Renal cortical epithelial cell (primary cell): Measurements from ENCODE around the gene RNPS1. TPM values are rescaled to one million over a fixed set of nuclear protein-coding genes. Genes with fewer than 3 reads are reported as not detected.
"Not testable (repeated sequence)": the region's sequence is repeated elsewhere in the genome, so short reads cannot be mapped to it uniquely, and the experiment has no call there.

Source experiments
- DNase-seq: peaks from one replicate; pipeline ENCODE4 v3.0.0-alpha.2; 2011; ENCODE audit warnings: low read depth
- total RNA-seq: library from RNA; depleted of rRNA; stranded (reverse); fragments of >200 nt; gene quantifications from 2 replicates; pipeline ENCODE4 v1.2.3, GENCODE V29; 2014

Gene RNPS1
- total RNA-seq, 1 donor from 2014 or later = 94.4 TPM

GRCh38 chr16:2282866-2283555, 15.1 kb upstream of the RNPS1 start:
- no peak for DNase-seq

- DNase-seq = no peak
Observed at GRCh38 chr16:2282262-2282661, 14.3 kb upstream of the RNPS1 start.

GRCh38 chr16:2280981-2281542, 13.1 kb upstream of the RNPS1 start:
- no peak for DNase-seq

- no peak for DNase-seq
Observed at GRCh38 chr16:2280461-2280860, 12.5 kb upstream of the RNPS1 start.

- DNase-seq = no peak
Observed at GRCh38 chr16:2278956-2279800, 11.3 kb upstream of the RNPS1 start.

GRCh38 chr16:2278272-2278608, 10.3 kb upstream of the RNPS1 start:
- no peak for DNase-seq

GRCh38 chr16:2277466-2278271, 9.7 kb upstream of the RNPS1 start:
- DNase-seq = no peak

GRCh38 chr16:2276368-2277195, 8.7 kb upstream of the RNPS1 start:
- no peak for DNase-seq

- DNase-seq = no peak
Observed at GRCh38 chr16:2275476-2276367, 7.8 kb upstream of the RNPS1 start.

- no peak for DNase-seq
Observed at GRCh38 chr16:2273931-2274330, 6.0 kb upstream of the RNPS1 start.

GRCh38 chr16:2273484-2273883, 5.6 kb upstream of the RNPS1 start:
- DNase-seq = no peak

- DNase-seq = no peak
Observed at GRCh38 chr16:2271848-2272461, 4.0 kb upstream of the RNPS1 start.

- no peak for DNase-seq
Observed at GRCh38 chr16:2270588-2271470, 2.9 kb upstream of the RNPS1 start.

- DNase-seq = no peak
Observed at GRCh38 chr16:2270070-2270462, 2.1 kb upstream of the RNPS1 start.

GRCh38 chr16:2267505-2267912, 417 bp downstream of the RNPS1 start:
- not testable (repeated sequence) for DNase-seq

GRCh38 chr16:2266887-2267286, 1.0 kb downstream of the RNPS1 start:
- peak; percentile 11 for DNase-seq

GRCh38 chr16:2263026-2263425, 4.9 kb downstream of the RNPS1 start:
- DNase-seq = not testable (repeated sequence)

GRCh38 chr16:2260250-2260649, 7.7 kb downstream of the RNPS1 start:
- DNase-seq = no peak

GRCh38 chr16:2258530-2258929, 9.4 kb downstream of the RNPS1 start:
- DNase-seq = not testable (repeated sequence)
